ENCODE measurements around the gene KRT36.
A peak's percentile ranks its signal among the peaks of the same experiment; 100 is the strongest.

GRCh38 chr17:41518789-41519449, 29.2 kb upstream of the KRT36 start, which contains the start of gene KRT15:
- TF ChIP-seq CTCF (IDR thresholded peaks at IDR 0.05) (no peak), POLR2A (IDR thresholded peaks at IDR 0.05) (peak in 2 of 4 donors; percentile 59 to 64)
